HL-60/S4 treated with retinoic acid at 250 ng/mL for 4 days and 3 days (cell line): ENCODE measurements around the gene PHACTR1.
"Not testable (repeated sequence)": the region's sequence is repeated elsewhere in the genome, so short reads cannot be mapped to it uniquely, and the experiment has no call there.

ENCODE experiments used
- in situ Hi-C: fragments of 300-500 bp; cut with MboI; formaldehyde crosslinking; loops from 2 replicates; pipeline ENCODE4 v1.7.0; 2022; ENCODE audit warnings: low sequenced_read_pairs

Gene PHACTR1

GRCh38 chr6:13125841-13126240 lies 409.3 kb downstream of the PHACTR1 start:
- in situ Hi-C loops = no loop called here

- in situ Hi-C loops = no loop called here
These were observed 415.5 kb downstream of the PHACTR1 start for GRCh38 chr6:13131935-13132661.

- in situ Hi-C loops = not testable (repeated sequence)
These were observed 417.3 kb downstream of the PHACTR1 start for GRCh38 chr6:13133894-13134293.

GRCh38 chr6:13135152-13135551 lies 418.6 kb downstream of the PHACTR1 start:
- in situ Hi-C loops = no loop called here

GRCh38 chr6:13139119-13139518 lies 422.6 kb downstream of the PHACTR1 start:
- in situ Hi-C loops = no loop called here

GRCh38 chr6:13140980-13141379 lies 424.4 kb downstream of the PHACTR1 start:
- in situ Hi-C loops = no loop called here

GRCh38 chr6:13141387-13141786 lies 424.8 kb downstream of the PHACTR1 start:
- in situ Hi-C loops = no loop called here

- in situ Hi-C loops = no loop called here
These were observed 426.0 kb downstream of the PHACTR1 start for GRCh38 chr6:13142611-13143010.

GRCh38 chr6:13146442-13146841 lies 429.9 kb downstream of the PHACTR1 start:
- in situ Hi-C loops = no loop called here

GRCh38 chr6:13147376-13147775 lies 430.8 kb downstream of the PHACTR1 start:
- in situ Hi-C loops = no loop called here

- in situ Hi-C loops = no loop called here
These were observed 431.2 kb downstream of the PHACTR1 start for GRCh38 chr6:13147782-13148181.

GRCh38 chr6:13152764-13153163 lies 436.2 kb downstream of the PHACTR1 start:
- in situ Hi-C loops = no loop called here

- in situ Hi-C loops = no loop called here
These were observed 439.8 kb downstream of the PHACTR1 start for GRCh38 chr6:13156381-13156780.

GRCh38 chr6:13157293-13157692 lies 440.7 kb downstream of the PHACTR1 start:
- in situ Hi-C loops = no loop called here

GRCh38 chr6:13159300-13159699 lies 442.7 kb downstream of the PHACTR1 start:
- in situ Hi-C loops = no loop called here

- in situ Hi-C loops = not testable (repeated sequence)
These were observed 443.3 kb downstream of the PHACTR1 start for GRCh38 chr6:13159822-13160221.

- in situ Hi-C loops = no loop called here
These were observed 446.8 kb downstream of the PHACTR1 start for GRCh38 chr6:13163161-13163944.

GRCh38 chr6:13164291-13164690 lies 447.7 kb downstream of the PHACTR1 start:
- in situ Hi-C loops = no loop called here

GRCh38 chr6:13165502-13166172 lies 449.1 kb downstream of the PHACTR1 start:
- in situ Hi-C loops = no loop called here

- in situ Hi-C loops = no loop called here
These were observed 449.7 kb downstream of the PHACTR1 start for GRCh38 chr6:13166269-13166668.

GRCh38 chr6:13166916-13167315 lies 450.3 kb downstream of the PHACTR1 start:
- in situ Hi-C loops = no loop called here

GRCh38 chr6:13172291-13172690 lies 455.7 kb downstream of the PHACTR1 start:
- in situ Hi-C loops = no loop called here
